Astrocyte (in vitro differentiated cells and primary cell): ENCODE measurements around the gene RGS17. TPM values are rescaled to one million over a fixed set of nuclear protein-coding genes. Genes with fewer than 3 reads are reported as not detected.

Experiments used
- DNase-seq: peaks from one replicate; pipeline ENCODE4 v3.0.0-alpha.2; 2010; ENCODE audit warnings: low read depth
- FAIRE-seq: peaks from 2 replicates; lab custom pipeline; 2011; peaks lifted over from hg19 to GRCh38; lab: Jason Lieb, UNC
- H2AFZ ChIP-seq: 2 replicates; pipeline ENCODE4 v1.6.0; 2012; ENCODE audit warnings: low read depth, low read length, inconsistent platforms
- H3K27ac ChIP-seq: 2 replicates; pipeline ENCODE4 v1.5.1; 2011; ENCODE audit warnings: low read depth, low read length, inconsistent platforms
- H3K27me3 ChIP-seq: 2 replicates; pipeline ENCODE4 v1.6.0; 2011; ENCODE audit warnings: low read length, inconsistent platforms; ENCODE audit not compliant: insufficient read depth
- H3K36me3 ChIP-seq: 2 replicates; pipeline ENCODE4 v1.5.1; 2011; ENCODE audit warnings: low read length, inconsistent platforms; ENCODE audit not compliant: insufficient read depth
- H3K4me1 ChIP-seq: 2 replicates; pipeline ENCODE4 v1.5.1; 2011; ENCODE audit warnings: low read length, inconsistent platforms; ENCODE audit not compliant: insufficient read depth
- H3K4me2 ChIP-seq: 2 replicates; pipeline ENCODE4 v1.6.0; 2012; ENCODE audit warnings: low read length, inconsistent platforms
- H3K4me3 ChIP-seq: 2 replicates; pipeline ENCODE4 v1.5.1; 2011; ENCODE audit warnings: low read depth, mild to moderate bottlenecking, low read length, inconsistent platforms; ENCODE audit not compliant: insufficient read depth
- H3K79me2 ChIP-seq: 2 replicates; pipeline ENCODE4 v1.6.0; 2012; ENCODE audit warnings: mild to moderate bottlenecking, low read length, inconsistent platforms; ENCODE audit not compliant: insufficient read depth
- H3K9ac ChIP-seq: 2 replicates; pipeline ENCODE4 v1.6.0; 2012; ENCODE audit warnings: mild to moderate bottlenecking, low read length, inconsistent platforms
- H3K9me3 ChIP-seq: 2 replicates; pipeline ENCODE4 v1.5.1; 2012; ENCODE audit warnings: low read depth, mild to moderate bottlenecking, low read length, inconsistent platforms; ENCODE audit not compliant: insufficient read depth
- H4K20me1 ChIP-seq: 2 replicates; pipeline ENCODE4 v1.6.0; 2012; ENCODE audit warnings: low read length, inconsistent platforms; ENCODE audit not compliant: insufficient read depth
- H3K27ac Mint-ChIP-seq: one replicate; pipeline ENCODE4 v1.8.0; 2021; ENCODE audit warnings: mild to moderate bottlenecking, mixed read lengths; ENCODE audit not compliant: unreplicated experiment
- H3K27me3 Mint-ChIP-seq: one replicate; pipeline ENCODE4 v1.8.0; 2021; ENCODE audit warnings: low read depth, mixed read lengths; ENCODE audit not compliant: unreplicated experiment
- H3K36me3 Mint-ChIP-seq: one replicate; pipeline ENCODE4 v1.8.0; 2021; ENCODE audit warnings: low read depth, mixed read lengths; ENCODE audit not compliant: unreplicated experiment
- H3K4me1 Mint-ChIP-seq: one replicate; pipeline ENCODE4 v1.8.0; 2021; ENCODE audit warnings: low read depth, mixed read lengths; ENCODE audit not compliant: unreplicated experiment
- H3K4me3 Mint-ChIP-seq: one replicate; pipeline ENCODE4 v1.8.0; 2021; ENCODE audit warnings: mild to moderate bottlenecking, moderate library complexity, mixed read lengths; ENCODE audit not compliant: unreplicated experiment
- H3K9me3 Mint-ChIP-seq: one replicate; pipeline ENCODE4 v1.8.0; 2021; ENCODE audit warnings: mild to moderate bottlenecking, mixed read lengths; ENCODE audit not compliant: unreplicated experiment
- EZH2 ChIP-seq: IDR thresholded peaks from 2 replicates; pipeline ENCODE4 v1.6.1; 2012; ENCODE audit warnings: mild to moderate bottlenecking, low read length, inconsistent platforms; ENCODE audit not compliant: insufficient read depth
- total RNA-seq: library from RNA; stranded (reverse); gene quantifications from 2 replicates; pipeline ENCODE4 v1.2.1, GENCODE V29; 2021
- TF ChIP-seq, protein P1 (sequence below): IDR thresholded peaks from 2 replicates; pipeline ENCODE4 v1.5.1; 2011; ENCODE audit warnings: low read depth, mild to moderate bottlenecking, inconsistent platforms, low read length, moderate library complexity; ENCODE audit not compliant: insufficient read depth

The RGS17 gene
- total RNA-seq, 1 donor from 2014 or later = 3.4 TPM

DNA sequence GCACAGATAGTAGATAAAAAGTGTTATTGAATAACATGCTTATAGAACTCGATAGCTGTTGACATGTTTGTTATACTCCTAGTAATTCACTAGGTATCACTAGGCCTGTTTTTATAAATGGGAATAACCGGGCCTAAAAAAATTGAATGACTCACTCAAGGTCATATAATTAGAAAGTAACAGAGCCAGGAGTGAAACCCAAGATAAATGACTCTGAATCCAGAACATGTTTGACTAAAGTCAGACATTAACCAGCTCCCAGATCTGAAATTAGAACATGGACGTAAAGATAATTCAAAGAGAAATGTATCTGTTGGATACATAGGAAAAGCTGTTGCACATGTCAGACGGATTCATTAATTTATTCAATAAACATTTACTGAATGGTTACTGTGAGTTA lies 26.9 kb downstream of the RGS17 start:
- Mint-ChIP-seq H3K27ac (no peak overlapping the region), H3K4me1 (peaks cover 12% of the 10 kb centered on the region), H3K27me3 (no peaks in the 10 kb centered on the region), H3K36me3 (no peaks in the 10 kb centered on the region), H3K9me3 (no peaks in the 10 kb centered on the region), H3K4me3 (no peak overlapping the region)
- no peaks in the 10 kb centered on the region for H3K4me1 ChIP-seq
- no peak overlapping the region for H3K9ac ChIP-seq
- no peak overlapping the region for H3K4me2 ChIP-seq
- H3K9me3 ChIP-seq = no peaks in the 10 kb centered on the region
- H3K27ac ChIP-seq = no peak overlapping the region
- H4K20me1 ChIP-seq = no peaks in the 10 kb centered on the region
- H3K4me3 ChIP-seq = no peak overlapping the region
- no peaks in the 10 kb centered on the region for H3K36me3 ChIP-seq
- no peak overlapping the region for H2AFZ ChIP-seq
- DNase-seq (peak; percentile 40), FAIRE-seq (no peak)
- no peaks in the 10 kb centered on the region for H3K27me3 ChIP-seq
- TF ChIP-seq, protein P1, sequence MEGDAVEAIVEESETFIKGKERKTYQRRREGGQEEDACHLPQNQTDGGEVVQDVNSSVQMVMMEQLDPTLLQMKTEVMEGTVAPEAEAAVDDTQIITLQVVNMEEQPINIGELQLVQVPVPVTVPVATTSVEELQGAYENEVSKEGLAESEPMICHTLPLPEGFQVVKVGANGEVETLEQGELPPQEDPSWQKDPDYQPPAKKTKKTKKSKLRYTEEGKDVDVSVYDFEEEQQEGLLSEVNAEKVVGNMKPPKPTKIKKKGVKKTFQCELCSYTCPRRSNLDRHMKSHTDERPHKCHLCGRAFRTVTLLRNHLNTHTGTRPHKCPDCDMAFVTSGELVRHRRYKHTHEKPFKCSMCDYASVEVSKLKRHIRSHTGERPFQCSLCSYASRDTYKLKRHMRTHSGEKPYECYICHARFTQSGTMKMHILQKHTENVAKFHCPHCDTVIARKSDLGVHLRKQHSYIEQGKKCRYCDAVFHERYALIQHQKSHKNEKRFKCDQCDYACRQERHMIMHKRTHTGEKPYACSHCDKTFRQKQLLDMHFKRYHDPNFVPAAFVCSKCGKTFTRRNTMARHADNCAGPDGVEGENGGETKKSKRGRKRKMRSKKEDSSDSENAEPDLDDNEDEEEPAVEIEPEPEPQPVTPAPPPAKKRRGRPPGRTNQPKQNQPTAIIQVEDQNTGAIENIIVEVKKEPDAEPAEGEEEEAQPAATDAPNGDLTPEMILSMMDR = no peak
- no peaks in the 10 kb centered on the region for H3K79me2 ChIP-seq

DNA sequence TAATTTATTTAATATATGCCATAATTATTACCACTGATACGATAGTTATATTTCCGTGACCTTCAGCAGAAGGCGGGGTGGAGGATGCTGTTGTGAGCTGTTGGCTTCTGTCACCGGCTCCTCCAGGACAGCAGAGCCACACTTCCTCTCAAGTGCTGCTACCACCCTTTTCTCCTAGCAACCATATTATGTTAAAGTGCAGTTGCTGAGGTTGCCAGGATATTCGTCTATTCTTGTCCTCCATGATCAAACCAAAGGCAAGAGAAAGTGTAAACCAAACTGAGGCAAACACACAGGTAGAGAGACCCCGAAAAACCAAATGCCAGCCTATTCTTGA lies 27.8 kb downstream of the RGS17 start:
- Histone ChIP-seq H3K9ac (no peak overlapping the region), H3K79me2 (no peaks in the 10 kb centered on the region), H3K36me3 (no peaks in the 10 kb centered on the region), H3K4me2 (no peak overlapping the region), H3K27ac (no peak overlapping the region), H3K27me3 (no peaks in the 10 kb centered on the region), H3K4me3 (no peak overlapping the region), H2AFZ (no peak overlapping the region), H4K20me1 (no peaks in the 10 kb centered on the region), H3K4me1 (no peaks in the 10 kb centered on the region), H3K9me3 (no peaks in the 10 kb centered on the region)
- Mint-ChIP-seq H3K27me3 (no peaks in the 10 kb centered on the region), H3K27ac (no peak overlapping the region), H3K9me3 (no peaks in the 10 kb centered on the region), H3K4me1 (peaks cover 12% of the 10 kb centered on the region), H3K36me3 (no peaks in the 10 kb centered on the region), H3K4me3 (no peak overlapping the region)
- no peak for FAIRE-seq
- DNase-seq = no peak
- TF ChIP-seq EZH2 = no peak
- TF ChIP-seq, protein P1 = no peak

DNA sequence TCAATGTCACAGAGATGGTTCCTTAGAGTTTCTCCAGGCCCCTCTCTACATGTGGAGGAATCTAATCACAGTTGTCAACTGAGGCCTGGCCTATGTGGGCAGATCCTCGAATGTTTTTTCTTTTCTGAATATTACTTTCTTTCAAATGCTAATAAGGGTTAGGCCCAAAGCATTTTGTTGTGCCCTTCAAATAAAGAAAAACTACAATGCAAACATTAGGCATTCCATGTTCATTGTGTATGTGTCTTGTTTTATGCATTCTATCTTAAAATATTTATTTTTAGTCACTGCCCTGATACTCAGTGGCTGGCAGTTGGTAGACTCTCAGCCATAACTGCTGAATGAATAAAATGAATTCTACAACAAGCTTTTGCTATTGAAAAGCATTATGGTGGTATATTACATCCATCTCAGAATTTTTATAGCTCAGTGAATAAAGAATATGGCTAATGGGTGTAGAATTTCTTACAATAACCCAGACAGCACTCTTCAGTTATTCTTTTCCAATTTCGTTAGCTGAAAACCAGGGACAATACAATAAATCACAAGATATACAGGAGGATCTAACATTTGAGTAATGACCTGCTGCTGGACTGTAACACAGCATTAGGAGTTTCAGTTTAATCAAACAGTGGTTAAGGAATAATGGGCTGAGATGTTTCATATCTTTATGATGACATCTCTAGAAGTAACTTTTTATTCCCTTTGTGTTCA lies 28.3 kb downstream of the RGS17 start:
- no peak overlapping the region for H3K4me2 ChIP-seq

More for the DNA sequence above, 28.3 kb downstream of the RGS17 start:
- peaks cover 12% of the 10 kb centered on the region for H3K4me1 Mint-ChIP-seq
- no peaks in the 10 kb centered on the region for H3K36me3 Mint-ChIP-seq
- TF ChIP-seq, protein P1 = no peak
- no peak for TF ChIP-seq EZH2
- H3K4me3 Mint-ChIP-seq = no peak overlapping the region
- H3K27me3 Mint-ChIP-seq = no peaks in the 10 kb centered on the region
- H3K79me2 ChIP-seq = no peaks in the 10 kb centered on the region
- no peak overlapping the region for H3K9ac ChIP-seq
- H3K36me3 ChIP-seq = no peaks in the 10 kb centered on the region
- no peaks in the 10 kb centered on the region for H4K20me1 ChIP-seq
- H3K9me3 Mint-ChIP-seq = no peaks in the 10 kb centered on the region
- no peaks in the 10 kb centered on the region for H3K4me1 ChIP-seq
- no peak overlapping the region for H3K27ac ChIP-seq
- FAIRE-seq (no peak), DNase-seq (no peak)
- no peaks in the 10 kb centered on the region for H3K27me3 ChIP-seq
- no peak overlapping the region for H3K4me3 ChIP-seq
- H2AFZ ChIP-seq = no peak overlapping the region
- no peaks in the 10 kb centered on the region for H3K9me3 ChIP-seq
- no peak overlapping the region for H3K27ac Mint-ChIP-seq
